Neuron (in vitro differentiated cells): ENCODE measurements around the gene CARD10.

Experiments
- H2AFZ ChIP-seq: one replicate; pipeline ENCODE4 v1.6.1; 2013; ENCODE audit warnings: low read depth, mild to moderate bottlenecking, inconsistent platforms, low read length, moderate library complexity
- H3K27me3 ChIP-seq: one replicate; pipeline ENCODE4 v1.6.1; 2013; ENCODE audit warnings: low read length; ENCODE audit not compliant: insufficient read depth
- H3K36me3 ChIP-seq: one replicate; pipeline ENCODE4 v1.6.1; 2013; ENCODE audit warnings: low read length; ENCODE audit not compliant: insufficient read depth
- H3K4me1 ChIP-seq: one replicate; pipeline ENCODE4 v1.6.1; 2013; ENCODE audit warnings: low read length; ENCODE audit not compliant: insufficient read depth
- H3K4me3 ChIP-seq: 2 replicates; pipeline ENCODE4 v1.5.1; 2013; ENCODE audit warnings: mild to moderate bottlenecking, low read length, moderate library complexity
- H3K9me3 ChIP-seq: one replicate; pipeline ENCODE4 v1.6.1; 2013; ENCODE audit warnings: low read length

The CARD10 gene

GRCh38 chr22:37461961-37462360 lies 57.3 kb downstream of the CARD10 start:
- Histone ChIP-seq H3K4me3 (no peak overlapping the region), H3K27me3 (peaks cover 10% of the 10 kb centered on the region), H3K4me1 (no peaks in the 10 kb centered on the region), H3K36me3 (no peaks in the 10 kb centered on the region), H3K9me3 (no peaks in the 10 kb centered on the region), H2AFZ (no peak overlapping the region)

DNA sequence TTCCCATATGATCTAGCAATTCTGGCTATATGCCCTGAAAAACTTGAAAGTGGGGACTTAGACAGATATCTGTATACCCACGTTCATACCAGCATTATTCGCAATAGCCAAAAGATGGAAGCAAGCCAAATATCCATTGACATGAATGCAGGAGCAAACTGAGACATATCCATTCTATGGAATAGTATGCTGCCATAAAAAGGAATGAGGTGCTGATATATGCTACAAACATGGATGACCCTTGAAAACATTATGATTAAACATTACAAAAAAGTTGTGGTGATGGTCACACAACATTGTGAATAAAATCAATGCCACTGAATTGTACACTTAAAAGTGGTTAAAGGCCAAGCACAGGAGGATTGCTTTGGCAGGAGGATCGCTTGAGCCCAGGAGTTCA lies 58.5 kb downstream of the CARD10 start:
- H3K36me3 ChIP-seq: no peaks in the 10 kb centered on the region
- no peak overlapping the region for H3K4me3 ChIP-seq
- no peaks in the 10 kb centered on the region for H3K4me1 ChIP-seq
- H3K9me3 ChIP-seq: no peaks in the 10 kb centered on the region
- H2AFZ ChIP-seq: no peak overlapping the region
- H3K27me3 ChIP-seq: peaks cover 10% of the 10 kb centered on the region

GRCh38 chr22:37459206-37459605 lies 60.0 kb downstream of the CARD10 start:
- Histone ChIP-seq H3K36me3 (no peaks in the 10 kb centered on the region), H3K27me3 (peaks cover 10% of the 10 kb centered on the region), H3K9me3 (no peaks in the 10 kb centered on the region), H2AFZ (no peak overlapping the region), H3K4me1 (peaks cover 5% of the 10 kb centered on the region), H3K4me3 (no peak overlapping the region)

- Histone ChIP-seq H3K36me3 (no peaks in the 10 kb centered on the region), H3K4me3 (no peak overlapping the region), H3K27me3 (peaks cover 10% of the 10 kb centered on the region), H3K9me3 (no peaks in the 10 kb centered on the region), H3K4me1 (peaks cover 5% of the 10 kb centered on the region), H2AFZ (no peak overlapping the region)
These were observed 61.9 kb downstream of the CARD10 start for GRCh38 chr22:37457093-37457893.

DNA sequence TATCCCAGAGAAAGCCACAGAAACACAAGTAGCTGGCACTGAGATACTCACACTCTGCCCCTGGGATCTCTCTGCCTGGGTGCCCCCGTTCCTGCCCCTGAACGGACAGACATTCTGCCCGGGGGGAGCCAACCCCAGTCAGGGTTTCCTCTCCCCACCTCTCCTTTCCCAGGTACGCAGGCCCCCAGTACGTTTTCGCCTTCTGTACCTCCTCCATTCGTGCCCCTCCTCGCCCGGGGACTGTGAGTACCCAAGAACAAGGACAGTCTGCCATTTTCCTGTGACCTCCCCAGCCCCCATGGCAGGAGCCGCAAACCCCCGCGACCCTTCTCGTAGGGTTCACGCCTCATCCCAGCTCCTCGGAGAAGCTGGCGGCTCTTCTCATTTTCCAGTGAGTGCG lies 62.9 kb downstream of the CARD10 start:
- no peaks in the 10 kb centered on the region for H3K36me3 ChIP-seq
- peaks cover 5% of the 10 kb centered on the region for H3K4me1 ChIP-seq
- no peak overlapping the region for H2AFZ ChIP-seq
- H3K4me3 ChIP-seq: no peak overlapping the region
- peaks cover 12% of the 10 kb centered on the region for H3K27me3 ChIP-seq
- no peaks in the 10 kb centered on the region for H3K9me3 ChIP-seq

DNA sequence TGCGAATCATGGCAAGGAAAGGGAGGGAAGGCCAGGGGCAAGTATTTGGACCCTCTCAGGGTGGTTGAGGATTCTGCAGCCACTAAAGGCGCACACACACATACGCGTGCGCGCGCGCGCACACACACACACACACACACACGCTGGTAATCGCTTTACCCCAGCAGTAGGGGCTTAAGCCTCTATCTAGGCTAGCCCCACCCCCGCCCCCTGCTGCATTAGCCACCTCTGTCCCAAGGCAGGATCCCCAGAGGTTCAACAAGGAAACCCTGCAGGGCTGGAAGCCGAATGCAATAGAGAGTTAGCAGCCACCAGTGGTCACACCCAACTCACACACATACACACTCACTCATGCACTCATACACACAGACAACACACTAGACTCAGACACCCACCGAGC lies 63.3 kb downstream of the CARD10 start:
- peaks cover 12% of the 10 kb centered on the region for H3K27me3 ChIP-seq
- no peaks in the 10 kb centered on the region for H3K9me3 ChIP-seq
- no peak overlapping the region for H2AFZ ChIP-seq

DNA sequence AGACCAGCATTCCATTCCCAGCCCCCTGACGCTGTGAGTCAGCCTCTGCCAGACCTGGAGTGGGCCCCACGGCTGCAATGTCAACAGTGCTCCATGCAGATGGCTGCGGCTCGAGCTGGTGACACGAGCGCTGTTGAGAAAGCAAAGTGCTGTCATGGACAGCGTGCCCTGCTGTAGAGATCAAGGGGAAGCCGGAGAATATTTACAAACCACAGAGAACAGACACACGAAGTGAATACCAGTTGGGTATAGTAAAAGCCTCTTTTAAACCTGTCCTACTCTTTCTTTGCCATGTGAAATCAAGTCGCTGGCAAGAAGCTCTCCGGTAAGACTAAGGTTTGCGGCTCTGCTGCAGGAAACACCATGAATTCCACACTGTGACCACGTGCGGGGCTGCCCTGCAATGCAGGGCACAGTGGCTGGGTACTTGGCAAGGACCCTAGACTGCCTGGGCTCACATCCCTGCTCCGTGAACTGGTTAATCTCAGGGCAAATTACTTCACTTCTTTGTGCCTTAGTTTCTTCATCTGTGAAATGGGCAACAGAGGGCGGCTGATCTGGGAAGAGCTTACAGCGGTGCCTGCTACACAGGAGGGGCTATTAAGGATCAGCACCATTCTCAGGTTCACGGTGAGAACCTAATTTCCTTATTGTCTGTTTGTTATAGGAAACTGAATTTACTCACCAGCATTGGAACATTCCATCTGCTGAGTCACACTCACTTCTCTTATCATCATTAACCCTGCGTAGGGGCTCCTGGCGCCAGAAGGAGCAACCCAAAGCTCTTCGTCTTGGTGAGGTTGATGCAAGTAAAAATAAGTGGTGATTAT lies 64.1 kb downstream of the CARD10 start:
- H3K4me1 ChIP-seq: peaks cover 5% of the 10 kb centered on the region
- no peak overlapping the region for H2AFZ ChIP-seq
- no peaks in the 10 kb centered on the region for H3K9me3 ChIP-seq
- H3K27me3 ChIP-seq: peaks cover 12% of the 10 kb centered on the region
- no peaks in the 10 kb centered on the region for H3K36me3 ChIP-seq
- H3K4me3 ChIP-seq: no peak overlapping the region

More for the DNA sequence above, 63.3 kb downstream of the CARD10 start:
- Histone ChIP-seq H3K4me1 (peaks cover 5% of the 10 kb centered on the region), H3K36me3 (no peaks in the 10 kb centered on the region), H3K4me3 (no peak overlapping the region)

DNA sequence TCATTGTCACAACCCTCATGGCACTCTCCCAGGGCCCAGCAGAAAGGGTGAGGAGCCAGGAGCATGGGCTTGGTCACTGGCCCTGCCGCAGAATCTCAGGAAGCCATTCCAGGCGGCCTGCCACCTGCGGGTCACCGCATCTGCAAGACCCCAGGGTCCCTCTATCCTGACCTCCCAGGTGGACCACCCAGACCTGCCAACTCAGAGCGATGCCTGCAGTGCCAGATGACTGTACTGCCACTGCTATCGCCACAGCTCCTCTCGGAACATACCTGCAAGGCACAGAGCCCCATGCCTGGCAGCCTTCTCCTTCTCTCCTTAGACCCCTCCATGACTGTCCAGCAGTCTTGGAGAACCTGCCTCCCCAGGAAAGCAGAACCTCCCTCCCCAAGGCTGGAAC lies 65.5 kb downstream of the CARD10 start:
- Histone ChIP-seq H3K9me3 (no peaks in the 10 kb centered on the region), H3K36me3 (no peaks in the 10 kb centered on the region), H3K4me3 (no peak overlapping the region), H3K4me1 (peaks cover 5% of the 10 kb centered on the region), H3K27me3 (peaks cover 16% of the 10 kb centered on the region), H2AFZ (no peak overlapping the region)

DNA sequence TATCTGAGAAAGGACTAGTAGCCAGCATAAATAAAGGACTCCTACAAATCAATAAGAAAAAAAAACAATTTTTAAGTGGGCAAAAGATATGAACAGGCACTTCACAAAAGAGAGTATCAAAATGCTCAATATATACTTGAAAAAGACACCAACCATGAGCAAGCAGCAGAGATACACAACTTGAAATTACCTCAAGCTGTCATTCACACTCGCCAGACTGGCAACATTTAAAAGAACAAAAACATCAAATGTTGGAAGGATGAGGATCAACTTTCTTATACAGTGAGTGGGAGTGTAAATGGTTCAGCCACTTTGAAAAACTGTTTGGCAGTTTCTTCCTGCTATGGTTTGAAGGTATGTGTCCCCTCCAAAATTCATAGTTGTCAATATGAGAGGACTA lies 68.0 kb downstream of the CARD10 start:
- Histone ChIP-seq H3K4me1 (peaks cover 5% of the 10 kb centered on the region), H3K4me3 (no peak overlapping the region), H3K27me3 (peaks cover 10% of the 10 kb centered on the region), H3K36me3 (no peaks in the 10 kb centered on the region), H2AFZ (no peak overlapping the region), H3K9me3 (no peaks in the 10 kb centered on the region)

DNA sequence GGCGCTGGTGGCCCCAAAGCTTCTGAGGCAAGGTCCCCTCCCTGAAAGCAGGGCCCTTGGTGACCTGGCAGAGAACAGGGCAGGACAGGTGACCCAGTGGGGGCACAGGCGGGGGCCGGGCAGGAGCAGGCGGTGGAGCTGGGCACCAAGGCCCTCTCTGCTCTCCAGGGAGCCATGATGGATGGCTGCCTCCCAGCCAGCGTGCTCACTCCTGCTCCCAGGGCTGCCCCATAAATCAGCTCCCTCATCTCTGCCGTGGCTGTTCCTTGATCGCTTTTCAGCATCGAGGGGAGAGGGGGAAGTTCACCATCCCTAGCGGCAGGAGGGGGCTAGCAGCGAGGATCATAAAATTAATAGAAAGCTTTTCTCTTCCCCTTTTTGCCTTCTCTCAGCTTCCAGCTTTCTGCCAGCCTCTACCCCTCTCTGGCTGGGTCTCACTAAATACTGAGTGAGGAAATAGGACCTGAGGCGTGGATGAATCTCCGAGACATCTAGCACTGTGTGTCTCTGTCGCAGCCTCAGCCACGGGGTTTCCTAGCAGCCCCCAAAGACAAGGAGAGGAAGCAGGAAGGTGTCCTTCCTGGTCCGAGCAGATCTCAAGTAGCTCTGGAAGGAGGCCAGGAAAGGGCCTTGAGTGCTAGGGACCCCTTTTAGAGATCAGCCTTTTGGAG lies 69.7 kb downstream of the CARD10 start:
- no peaks in the 10 kb centered on the region for H3K9me3 ChIP-seq
- H2AFZ ChIP-seq: no peak overlapping the region
- H3K4me3 ChIP-seq: no peak overlapping the region
- H3K36me3 ChIP-seq: no peaks in the 10 kb centered on the region
- peaks cover 10% of the 10 kb centered on the region for H3K27me3 ChIP-seq
- H3K4me1 ChIP-seq: no peaks in the 10 kb centered on the region

DNA sequence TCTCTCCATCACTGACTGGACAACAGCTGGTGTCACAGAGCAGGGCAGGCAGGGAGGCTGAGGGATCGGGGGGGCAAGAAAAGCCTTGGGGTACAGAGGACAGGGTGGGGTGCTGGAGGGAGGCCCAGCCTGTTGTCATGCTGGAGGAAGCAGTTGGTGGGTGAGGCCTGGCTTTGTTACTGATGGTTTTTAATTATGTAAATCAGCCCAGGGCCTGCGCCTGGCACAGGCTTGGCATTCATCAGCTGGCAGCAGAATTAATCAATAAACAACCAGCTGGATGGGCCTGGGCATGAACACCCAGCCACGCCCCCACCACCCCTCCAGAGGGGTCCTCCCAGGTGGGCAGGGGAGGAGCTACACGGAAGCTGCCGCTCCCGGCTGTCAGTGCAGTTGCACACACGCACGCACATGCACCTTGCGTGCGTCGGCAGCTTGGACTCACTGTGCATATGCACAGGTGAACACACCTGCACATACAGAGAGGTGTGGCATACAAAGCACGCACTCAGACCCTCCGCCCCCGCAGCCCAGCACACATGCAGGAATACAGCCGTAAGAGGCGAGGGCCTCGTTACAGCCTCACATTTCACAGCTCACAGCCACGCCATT lies 70.6 kb downstream of the CARD10 start:
- Histone ChIP-seq H2AFZ (no peak overlapping the region), H3K36me3 (no peaks in the 10 kb centered on the region), H3K9me3 (no peaks in the 10 kb centered on the region), H3K27me3 (peaks cover 10% of the 10 kb centered on the region), H3K4me1 (no peaks in the 10 kb centered on the region), H3K4me3 (no peak overlapping the region)

GRCh38 chr22:37445501-37445900 lies 73.7 kb downstream of the CARD10 start:
- peaks cover 4% of the 10 kb centered on the region for H3K9me3 ChIP-seq
- H3K27me3 ChIP-seq: peaks cover 8% of the 10 kb centered on the region
- no peak overlapping the region for H2AFZ ChIP-seq

GRCh38 chr22:37443977-37444376 lies 75.2 kb downstream of the CARD10 start:
- Histone ChIP-seq H3K4me1 (no peaks in the 10 kb centered on the region), H3K36me3 (no peaks in the 10 kb centered on the region), H2AFZ (no peak overlapping the region), H3K9me3 (peaks cover 4% of the 10 kb centered on the region), H3K27me3 (peaks cover 3% of the 10 kb centered on the region), H3K4me3 (no peak overlapping the region)

More at GRCh38 chr22:37445501-37445900, 73.7 kb downstream of the CARD10 start:
- Histone ChIP-seq H3K4me1 (no peaks in the 10 kb centered on the region), H3K4me3 (no peak overlapping the region), H3K36me3 (no peaks in the 10 kb centered on the region)
